ENCODE measurements around the gene PKD1L1. TPM values are rescaled to one million over a fixed set of nuclear protein-coding genes. Genes with fewer than 3 reads are reported as not detected.

The PKD1L1 gene
- total RNA-seq, 4 donors from 2014 or later: 0.06 to 0.19 (median 0.13) TPM; not detected in 1

DNA sequence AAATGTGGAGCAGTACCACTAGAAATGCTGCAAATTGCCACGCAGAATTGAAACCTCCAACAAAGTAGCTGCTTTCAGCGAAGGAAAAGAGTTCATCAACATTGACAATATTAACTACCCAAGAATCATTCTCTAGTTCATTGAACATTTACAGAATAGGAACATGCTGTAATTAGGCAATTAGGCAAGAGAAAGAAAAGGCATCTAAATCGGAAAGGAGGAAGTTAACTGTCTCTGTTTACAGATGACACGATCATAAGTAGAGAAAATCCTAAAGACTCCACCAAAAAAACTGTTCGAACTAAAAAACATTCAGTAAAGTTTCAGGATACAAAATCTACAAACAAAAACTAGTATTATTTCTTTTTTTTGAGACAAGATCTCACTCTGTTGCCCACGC lies 8.9 kb upstream of the PKD1L1 start:
- intact Hi-C loops (cut with DNase I): no loop called here
- DNase-seq: no peak
- Histone ChIP-seq H3K36me3 (peaks cover 0 to 58% (median 14%) of the 10 kb centered on the region in 3 donors), H3K9me3 (no peaks in the 10 kb centered on the region), H3K27ac (no peak overlapping the region), H3K4me1 (no peaks in the 10 kb centered on the region), H3K27me3 (no peaks in the 10 kb centered on the region), H3K4me3 (no peak overlapping the region)
- TF ChIP-seq POLR2A (IDR thresholded peaks at IDR 0.05): no peak
- TF ChIP-seq, protein P1, sequence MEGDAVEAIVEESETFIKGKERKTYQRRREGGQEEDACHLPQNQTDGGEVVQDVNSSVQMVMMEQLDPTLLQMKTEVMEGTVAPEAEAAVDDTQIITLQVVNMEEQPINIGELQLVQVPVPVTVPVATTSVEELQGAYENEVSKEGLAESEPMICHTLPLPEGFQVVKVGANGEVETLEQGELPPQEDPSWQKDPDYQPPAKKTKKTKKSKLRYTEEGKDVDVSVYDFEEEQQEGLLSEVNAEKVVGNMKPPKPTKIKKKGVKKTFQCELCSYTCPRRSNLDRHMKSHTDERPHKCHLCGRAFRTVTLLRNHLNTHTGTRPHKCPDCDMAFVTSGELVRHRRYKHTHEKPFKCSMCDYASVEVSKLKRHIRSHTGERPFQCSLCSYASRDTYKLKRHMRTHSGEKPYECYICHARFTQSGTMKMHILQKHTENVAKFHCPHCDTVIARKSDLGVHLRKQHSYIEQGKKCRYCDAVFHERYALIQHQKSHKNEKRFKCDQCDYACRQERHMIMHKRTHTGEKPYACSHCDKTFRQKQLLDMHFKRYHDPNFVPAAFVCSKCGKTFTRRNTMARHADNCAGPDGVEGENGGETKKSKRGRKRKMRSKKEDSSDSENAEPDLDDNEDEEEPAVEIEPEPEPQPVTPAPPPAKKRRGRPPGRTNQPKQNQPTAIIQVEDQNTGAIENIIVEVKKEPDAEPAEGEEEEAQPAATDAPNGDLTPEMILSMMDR (IDR thresholded peaks at IDR 0.05): no peak
- WGBS, 2 donors: 67 to 73% methylated on average over 6 of the region's 6 CpGs

- no peak for DNase-seq
- intact Hi-C loops (cut with DNase I): no loop called here
- WGBS, 2 donors: 83 to 86% methylated on average over 5 to 6 of the region's 6 CpGs
- H3K27ac ChIP-seq: no peak overlapping the region
- no peaks in the 10 kb centered on the region for H3K27me3 ChIP-seq
- peaks cover 0 to 4% (median 0%) of the 10 kb centered on the region in 3 donors for H3K4me1 ChIP-seq
- no peak for TF ChIP-seq POLR2A (IDR thresholded peaks at IDR 0.05)
- TF ChIP-seq, protein P1 (IDR thresholded peaks at IDR 0.05): no peak
- H3K4me3 ChIP-seq: no peak overlapping the region
- peaks cover 0 to 49% (median 11%) of the 10 kb centered on the region in 3 donors for H3K36me3 ChIP-seq
- H3K9me3 ChIP-seq: no peaks in the 10 kb centered on the region
These were observed 8.0 kb upstream of the PKD1L1 start for GRCh38 chr7:47956220-47956619.

DNA sequence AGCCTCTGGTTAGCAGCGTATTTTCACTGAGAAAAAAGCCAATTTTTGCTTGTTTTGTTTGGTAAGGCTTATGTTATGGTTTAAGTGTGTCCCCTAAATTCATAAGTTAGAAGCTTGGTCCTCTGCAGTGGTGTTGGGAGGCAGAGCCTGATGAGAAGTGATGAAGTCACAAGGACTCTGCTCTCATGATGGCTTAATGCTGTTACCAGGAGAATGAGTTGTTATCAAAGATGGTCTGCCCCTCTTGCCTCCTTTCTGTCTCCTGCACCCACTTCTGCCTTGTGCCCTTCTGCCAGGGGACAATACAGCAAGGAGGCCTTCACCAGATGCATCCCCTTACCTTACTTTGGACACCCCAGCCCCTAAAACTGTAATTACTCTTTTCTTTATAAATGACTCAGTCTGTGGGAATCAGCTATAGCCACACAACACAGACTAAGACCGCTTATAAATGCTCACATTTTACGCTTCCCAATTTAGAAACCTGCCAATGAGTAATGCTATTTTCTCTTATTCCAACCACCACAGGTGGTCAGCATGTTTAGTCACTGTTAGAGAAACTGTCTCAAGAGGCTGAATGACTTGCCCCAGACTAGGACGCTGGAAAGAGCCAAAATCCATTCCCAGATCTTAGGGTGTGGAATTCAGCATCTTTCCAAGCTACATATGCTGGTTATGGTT lies 6.1 kb upstream of the PKD1L1 start:
- H3K9me3 ChIP-seq: no peaks in the 10 kb centered on the region
- 85 to 92% methylated on average over 4 of the region's 4 CpGs for WGBS, 2 donors

GRCh38 chr7:47953822-47954221 lies 5.6 kb upstream of the PKD1L1 start:
- no peaks in the 10 kb centered on the region for H3K9me3 ChIP-seq
- intact Hi-C loops (cut with DNase I): no loop called here
- no peak overlapping the region for H3K27ac ChIP-seq
- TF ChIP-seq POLR2A (IDR thresholded peaks at IDR 0.05): no peak
- TF ChIP-seq, protein P1 (IDR thresholded peaks at IDR 0.05): no peak
- peaks cover 0 to 41% (median 6%) of the 10 kb centered on the region in 3 donors for H3K36me3 ChIP-seq
- H3K4me1 ChIP-seq: peaks cover 0 to 19% (median 4%) of the 10 kb centered on the region in 3 donors
- H3K27me3 ChIP-seq: no peaks in the 10 kb centered on the region
- WGBS, 2 donors: 61 to 93% methylated on average over 4 of the region's 4 CpGs
- no peak for DNase-seq
- no peak overlapping the region for H3K4me3 ChIP-seq

More for the DNA sequence above, 6.1 kb upstream of the PKD1L1 start:
- TF ChIP-seq, protein P1 (IDR thresholded peaks at IDR 0.05): no peak
- no peak for TF ChIP-seq POLR2A (IDR thresholded peaks at IDR 0.05)
- intact Hi-C loops (cut with DNase I): no loop called here
- DNase-seq: no peak
- H3K27me3 ChIP-seq: no peaks in the 10 kb centered on the region
- peaks cover 0 to 41% (median 6%) of the 10 kb centered on the region in 3 donors for H3K36me3 ChIP-seq
- no peak overlapping the region for H3K4me3 ChIP-seq
- H3K27ac ChIP-seq: no peak overlapping the region
- H3K4me1 ChIP-seq: peaks cover 0 to 19% (median 4%) of the 10 kb centered on the region in 3 donors

DNA sequence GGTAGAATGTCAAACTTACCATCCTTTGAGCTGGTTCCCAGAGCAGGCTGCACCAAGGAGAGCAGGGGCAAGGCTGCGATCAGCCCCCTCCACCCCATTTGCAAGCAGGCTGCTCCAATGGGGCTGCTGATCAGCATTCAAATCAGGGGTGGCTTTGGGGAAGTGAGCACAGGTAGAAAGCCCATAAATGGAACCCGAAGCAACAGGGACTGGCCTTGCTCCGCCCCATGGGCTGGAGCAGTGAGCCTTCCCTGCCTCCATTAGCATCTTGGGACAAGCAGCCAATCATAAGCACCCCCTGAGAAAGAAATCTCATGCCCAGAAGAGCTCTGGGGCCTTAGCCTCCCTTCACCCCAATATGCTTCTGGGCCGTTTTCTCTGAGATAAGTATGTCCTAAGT lies 4.0 kb upstream of the PKD1L1 start:
- no peak for TF ChIP-seq POLR2A (IDR thresholded peaks at IDR 0.05)
- TF ChIP-seq, protein P1 (IDR thresholded peaks at IDR 0.05): no peak
- intact Hi-C loops (cut with DNase I): no loop called here
- 78 to 86% methylated on average over 4 of the region's 4 CpGs for WGBS, 2 donors
- Histone ChIP-seq H3K4me3 (no peak overlapping the region), H3K27me3 (no peaks in the 10 kb centered on the region), H3K36me3 (peaks cover 0 to 33% (median 6%) of the 10 kb centered on the region in 3 donors), H3K4me1 (peaks cover 0 to 26% (median 4%) of the 10 kb centered on the region in 3 donors), H3K9me3 (no peaks in the 10 kb centered on the region), H3K27ac (no peak overlapping the region)
- DNase-seq: no peak
